Esophagus muscularis mucosa (tissue), 4 donors: Measurements from ENCODE around the gene SWAP70.

Experiments
- CTCF ChIP-seq, 3 experiments: fragments of 200-600 bp in 2 of 3; fragments of 450-650 bp in 1 of 3; sonication (generic) in 2 of 3; IDR thresholded peaks; one replicate each; pipeline ENCODE4 v1.5.1; 2017 to 2019; ENCODE audit warnings: antibody characterized with exemption in 3 of 3, mild to moderate bottlenecking in 2 of 3, moderate library complexity in 1 of 3
- EP300 ChIP-seq: sonication (generic); formaldehyde crosslinking; IDR thresholded peaks from one replicate; pipeline ENCODE4 v1.6.1; 2017; ENCODE audit warnings: antibody characterized with exemption
- POLR2A ChIP-seq: fragments of 450-650 bp; IDR thresholded peaks from one replicate; pipeline ENCODE4 v1.6.1; 2017; ENCODE audit warnings: antibody characterized with exemption, moderate library complexity, mild to moderate bottlenecking, low read depth
- POLR2AphosphoS5 ChIP-seq, 2 donors: sonication (generic); formaldehyde crosslinking; IDR thresholded peaks; one replicate each; pipeline ENCODE4 v1.6.1; 2017; ENCODE audit warnings: antibody characterized with exemption in 2 of 2

DNA sequence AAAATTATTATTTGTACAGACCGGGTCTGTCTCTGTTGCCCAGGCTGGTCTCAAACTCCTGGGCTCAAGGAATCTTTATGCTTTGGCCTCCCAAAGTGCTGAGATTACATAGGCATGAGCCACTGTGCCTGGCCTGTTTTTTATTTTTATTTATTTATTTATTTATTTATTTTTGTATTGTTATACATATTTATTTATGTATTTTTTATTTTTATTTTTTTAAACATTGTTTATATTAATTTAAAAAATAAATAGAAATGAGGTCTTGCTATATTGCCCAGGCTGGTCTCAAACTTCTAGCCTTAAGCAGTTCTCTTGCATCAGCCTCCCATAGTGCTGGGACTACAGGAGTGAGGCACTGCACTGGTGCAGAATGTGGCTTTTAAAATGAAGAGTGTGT lies 47.0 kb downstream of the SWAP70 start:
- TF ChIP-seq POLR2AphosphoS5 (IDR thresholded peaks at IDR 0.05) (no peak), CTCF (IDR thresholded peaks at IDR 0.05) (no peak), EP300 (no peak), POLR2A (no peak)
